ENCODE results near the gene SERPINC1. TPM values are rescaled to one million over a fixed set of nuclear protein-coding genes. Genes with fewer than 3 reads are reported as not detected.

The SERPINC1 gene
- total RNA-seq, 1 donor from 2014 or later = 3.7 TPM

DNA sequence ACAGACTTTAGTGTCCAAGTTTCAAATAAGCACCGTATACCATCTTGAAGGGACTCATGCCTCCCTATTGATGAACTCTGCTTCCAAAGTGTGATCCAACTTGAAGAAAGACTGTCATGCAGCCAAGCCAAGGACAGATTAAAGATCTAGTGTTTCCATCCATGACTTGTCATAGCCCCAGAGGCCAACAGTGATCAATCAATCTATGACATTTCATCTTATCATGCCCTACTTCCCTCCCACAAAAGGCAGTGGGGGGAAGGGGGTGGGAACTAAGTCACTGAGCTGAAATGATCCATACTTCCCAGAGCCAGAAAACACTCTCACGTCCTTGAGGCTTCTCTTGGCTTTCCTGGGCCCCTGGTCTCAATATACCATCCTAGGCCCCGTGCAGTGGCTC lies 4.0 kb downstream of the SERPINC1 start:
- Histone ChIP-seq H3K9me3 (no peaks in the 10 kb centered on the region), H3K27me3 (no peaks in the 10 kb centered on the region), H3K27ac (no peak overlapping the region), H3K4me1 (no peaks in the 10 kb centered on the region), H3K4me3 (no peak overlapping the region), H3K36me3 (no peaks in the 10 kb centered on the region)
- DNase-seq (ENCODE audit: low spot score in 2 of 2) = no peak
- TF ChIP-seq CTCF (IDR thresholded peaks at IDR 0.05) = no peak
- intact Hi-C loops (cut with DNase I) = no loop called here

GRCh38 chr1:173903827-173904531 lies 13.1 kb downstream of the SERPINC1 start:
- no peaks in the 10 kb centered on the region for H3K9me3 ChIP-seq
- DNase-seq (ENCODE audit: low spot score in 2 of 2) = no peak
- H3K4me1 ChIP-seq = no peaks in the 10 kb centered on the region
- TF ChIP-seq CTCF (IDR thresholded peaks at IDR 0.05) = no peak
- no peaks in the 10 kb centered on the region for H3K27me3 ChIP-seq
- H3K36me3 ChIP-seq = peaks cover 0 to 5% of the 10 kb centered on the region in 2 donors
- no peak overlapping the region for H3K27ac ChIP-seq
- no peak overlapping the region for H3K4me3 ChIP-seq
- intact Hi-C loops (cut with DNase I) = no loop called here

DNA sequence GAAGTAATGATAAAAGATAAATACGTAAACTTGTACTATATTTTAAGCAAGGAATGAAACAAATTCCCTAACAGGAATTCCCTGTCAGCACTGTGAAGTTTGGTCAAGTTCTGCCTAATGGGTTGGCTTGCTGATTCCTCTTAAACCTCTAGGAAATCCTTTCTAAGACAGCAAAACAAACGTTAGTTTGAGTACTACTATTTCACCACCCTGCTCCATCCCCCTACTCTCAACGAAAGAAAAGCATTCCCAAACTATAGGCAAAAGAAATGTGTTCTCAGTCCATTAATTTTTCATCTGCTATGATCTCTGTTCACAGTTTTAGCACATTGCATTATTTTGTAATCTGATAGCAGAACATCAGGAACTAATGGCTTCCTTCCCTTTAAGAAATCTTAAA lies 16.1 kb downstream of the SERPINC1 start:
- H3K9me3 ChIP-seq = no peaks in the 10 kb centered on the region
- no peak overlapping the region for H3K27ac ChIP-seq
- H3K36me3 ChIP-seq = no peaks in the 10 kb centered on the region
- H3K27me3 ChIP-seq = no peaks in the 10 kb centered on the region
- H3K4me1 ChIP-seq = no peaks in the 10 kb centered on the region
- intact Hi-C loops (cut with DNase I) = no loop called here
- no peak for DNase-seq (ENCODE audit: low spot score in 2 of 2)
- TF ChIP-seq CTCF (IDR thresholded peaks at IDR 0.05) = no peak
- H3K4me3 ChIP-seq = no peak overlapping the region

DNA sequence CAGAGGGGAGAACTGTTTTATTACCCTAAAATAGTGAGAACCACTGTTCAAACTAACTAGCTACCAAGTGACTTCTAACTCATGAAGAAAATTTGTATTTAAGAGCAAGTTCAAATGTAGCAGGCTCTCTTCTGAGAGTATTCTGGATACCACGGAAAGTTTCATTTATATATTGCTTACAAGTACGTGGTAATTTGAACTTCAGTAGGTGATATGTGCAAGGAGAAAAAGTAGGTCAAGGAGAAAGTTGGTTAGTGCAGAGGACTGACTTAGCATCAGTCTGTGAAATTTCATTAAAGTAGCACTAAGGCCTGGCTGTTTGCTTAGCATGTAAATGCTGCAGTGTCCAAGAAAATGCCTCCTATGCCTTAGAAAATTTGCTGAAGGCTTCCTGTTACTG lies 16.7 kb downstream of the SERPINC1 start:
- Histone ChIP-seq H3K9me3 (no peaks in the 10 kb centered on the region), H3K4me3 (no peak overlapping the region), H3K36me3 (no peaks in the 10 kb centered on the region), H3K27me3 (no peaks in the 10 kb centered on the region), H3K27ac (no peak overlapping the region), H3K4me1 (no peaks in the 10 kb centered on the region)
- TF ChIP-seq CTCF (IDR thresholded peaks at IDR 0.05) = no peak
- intact Hi-C loops (cut with DNase I) = no loop called here
- no peak for DNase-seq (ENCODE audit: low spot score in 2 of 2)

GRCh38 chr1:173894189-173894588 lies 22.9 kb downstream of the SERPINC1 start:
- intact Hi-C loops (cut with DNase I) = no loop called here
- DNase-seq (ENCODE audit: low spot score in 2 of 2) = no peak
- Histone ChIP-seq H3K4me1 (no peaks in the 10 kb centered on the region), H3K27me3 (no peaks in the 10 kb centered on the region), H3K27ac (no peak overlapping the region), H3K4me3 (no peak overlapping the region), H3K9me3 (no peaks in the 10 kb centered on the region), H3K36me3 (peaks cover 0 to 11% of the 10 kb centered on the region in 2 donors)
- no peak for TF ChIP-seq CTCF (IDR thresholded peaks at IDR 0.05)

- no peak for TF ChIP-seq CTCF (IDR thresholded peaks at IDR 0.05)
- Histone ChIP-seq H3K27me3 (no peaks in the 10 kb centered on the region), H3K4me3 (no peak overlapping the region), H3K9me3 (no peaks in the 10 kb centered on the region), H3K4me1 (no peaks in the 10 kb centered on the region), H3K27ac (no peak overlapping the region), H3K36me3 (peaks cover 0 to 12% of the 10 kb centered on the region in 2 donors)
- no peak for DNase-seq (ENCODE audit: low spot score in 2 of 2)
- intact Hi-C loops (cut with DNase I) = no loop called here
Observed at GRCh38 chr1:173893611-173894010, 23.5 kb downstream of the SERPINC1 start.
